DMS153 treated with DMSO at 0.1 percent for 48 hours (cell line): ENCODE data around the gene ZNF618.
A peak's percentile ranks its signal among the peaks of the same experiment; 100 is the strongest.

Source experiments
- DNase-seq: peaks from one replicate; lab custom pipeline; 2025; ENCODE audit not compliant: unreplicated experiment; lab: John Stamatoyannopoulos, UW

ZNF618 gene

GRCh38 chr9:113955076-113955752 is 79.1 kb downstream of the ZNF618 start:
- DNase-seq = no peak

GRCh38 chr9:113956901-113957300 is 80.8 kb downstream of the ZNF618 start:
- DNase-seq = no peak

DNA sequence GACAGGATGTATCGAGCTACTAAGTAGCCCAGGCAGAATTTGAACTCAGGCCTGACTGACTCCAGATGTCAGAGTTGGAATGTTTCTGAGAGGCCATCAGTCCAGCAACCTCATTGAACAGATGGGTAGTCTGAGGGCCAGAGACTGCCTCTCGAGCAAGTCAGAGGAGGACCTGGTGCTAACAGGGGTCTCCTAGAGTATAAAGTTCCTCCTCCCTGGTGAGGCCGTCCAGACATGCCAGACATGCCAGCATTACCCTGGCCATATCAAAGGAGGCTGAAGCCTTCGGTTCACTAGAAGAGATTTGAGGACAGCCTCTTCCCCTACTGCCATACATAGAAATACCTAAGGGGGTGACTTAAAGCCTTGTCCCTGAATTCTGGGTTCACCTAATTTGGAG is 81.2 kb downstream of the ZNF618 start:
- DNase-seq = no peak

GRCh38 chr9:113957821-113958341 is 81.8 kb downstream of the ZNF618 start:
- no peak for DNase-seq

GRCh38 chr9:113958556-113958955 is 82.4 kb downstream of the ZNF618 start:
- no peak for DNase-seq

- no peak for DNase-seq
These were observed 84.7 kb downstream of the ZNF618 start for GRCh38 chr9:113960768-113961167.

DNA sequence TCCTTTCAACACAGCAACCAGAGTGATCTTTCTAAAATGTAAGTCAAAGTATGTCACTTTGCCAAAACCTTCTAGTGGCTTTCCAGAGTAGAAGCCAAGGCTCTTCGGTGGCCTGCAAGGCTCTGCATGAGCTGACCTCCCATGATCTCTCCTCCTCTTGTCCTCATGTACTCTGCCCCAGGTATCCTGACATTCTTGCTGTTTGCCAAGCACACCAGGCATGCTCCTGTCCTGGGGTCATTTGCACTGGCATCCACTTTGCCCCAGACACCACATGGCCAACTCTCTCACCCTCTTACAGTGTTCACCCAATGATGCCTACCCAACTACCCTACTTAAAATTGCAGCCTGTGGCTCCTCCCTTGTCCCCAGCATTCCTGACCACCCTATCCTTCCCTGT is 86.3 kb downstream of the ZNF618 start:
- DNase-seq = no peak

GRCh38 chr9:113963017-113963620 is 87.0 kb downstream of the ZNF618 start:
- peak; percentile 21 for DNase-seq

- DNase-seq = no peak
These were observed 87.8 kb downstream of the ZNF618 start for GRCh38 chr9:113963696-113964494.

- no peak for DNase-seq
These were observed 88.5 kb downstream of the ZNF618 start for GRCh38 chr9:113964495-113965170.

DNA sequence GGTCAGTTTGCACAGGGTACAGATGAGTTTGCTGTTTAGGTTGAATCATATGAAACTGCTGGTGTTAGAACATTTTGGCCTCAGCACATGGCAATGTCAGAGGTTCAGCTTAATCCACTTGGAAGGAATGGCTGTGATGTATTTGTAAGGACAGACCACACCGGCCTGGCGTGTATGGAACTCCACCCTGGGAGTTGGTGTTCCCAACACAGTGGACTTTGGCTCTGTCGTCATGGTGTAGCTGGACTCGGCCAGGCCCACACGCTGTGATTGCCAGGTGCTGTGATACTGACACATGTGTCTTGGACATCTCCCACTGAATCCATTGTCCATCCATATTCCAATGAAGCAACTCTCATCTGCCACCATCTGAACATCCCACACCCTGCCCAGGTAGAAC is 90.3 kb downstream of the ZNF618 start:
- no peak for DNase-seq

- DNase-seq = no peak
These were observed 91.3 kb downstream of the ZNF618 start for GRCh38 chr9:113967380-113967779.

DNA sequence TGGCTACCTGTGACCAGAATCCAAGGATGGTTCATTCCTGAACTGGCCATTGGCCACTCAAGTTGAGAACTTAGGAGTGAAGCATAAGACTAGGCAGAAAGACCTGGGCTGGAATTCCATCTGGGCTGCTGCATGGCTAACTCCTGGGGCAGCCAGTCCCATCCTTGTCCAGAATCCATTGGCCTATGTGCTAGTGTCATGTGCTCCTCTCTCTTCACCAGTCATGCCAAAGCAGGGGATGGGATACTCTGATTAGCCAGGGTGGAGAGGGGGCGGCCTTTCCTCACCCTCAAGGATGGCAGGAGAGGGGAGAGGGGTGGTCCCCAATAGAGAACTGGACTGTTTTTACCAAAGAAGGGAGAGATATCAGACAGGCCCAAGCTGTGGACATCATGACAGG is 93.2 kb downstream of the ZNF618 start:
- no peak for DNase-seq

- no peak for DNase-seq
These were observed 97.1 kb downstream of the ZNF618 start for GRCh38 chr9:113973226-113973625.

DNA sequence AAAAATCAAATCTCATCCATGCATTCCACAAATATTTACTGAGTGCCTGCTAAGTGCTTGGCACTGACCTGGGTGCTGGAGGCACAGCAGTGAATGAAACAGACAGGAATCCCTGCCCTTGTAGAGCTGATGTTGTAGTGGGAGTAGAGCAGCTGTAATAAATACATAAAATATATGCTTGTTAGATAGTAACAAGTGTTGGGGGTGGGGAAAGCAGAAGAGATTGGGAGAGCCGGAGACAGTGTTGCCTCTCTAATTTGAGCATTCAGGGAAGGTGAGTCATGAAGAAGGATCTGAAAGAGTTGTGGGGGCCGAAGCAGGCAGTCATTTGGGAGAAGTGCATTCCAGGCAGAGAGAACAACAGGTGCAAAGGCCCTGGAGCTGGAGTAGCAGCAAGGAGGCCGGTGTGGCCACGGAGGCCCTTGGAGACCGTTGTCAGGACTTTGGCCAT is 97.9 kb downstream of the ZNF618 start:
- DNase-seq = no peak

DNA sequence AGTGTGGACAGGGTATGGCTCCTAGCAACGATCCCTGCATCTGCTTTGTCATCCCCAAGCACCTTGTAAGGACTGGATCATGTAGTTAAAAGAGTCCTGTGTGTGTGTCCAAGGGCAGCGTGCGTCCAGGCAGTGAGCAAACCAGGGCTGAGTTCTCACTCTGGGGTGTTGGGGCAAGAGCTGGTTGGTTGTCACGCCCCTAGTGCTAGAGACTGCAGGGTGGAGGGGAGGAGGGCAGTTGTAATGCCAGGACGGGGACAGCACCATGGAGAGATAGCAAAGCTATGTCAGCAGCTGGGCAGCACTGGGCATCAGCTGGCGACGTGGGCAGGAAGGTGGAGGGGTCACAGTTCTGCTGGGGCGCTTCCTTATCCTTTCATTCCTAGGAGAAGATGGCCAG is 100.8 kb downstream of the ZNF618 start:
- no peak for DNase-seq

GRCh38 chr9:113978725-113979342 is 102.7 kb downstream of the ZNF618 start:
- DNase-seq = no peak

DNA sequence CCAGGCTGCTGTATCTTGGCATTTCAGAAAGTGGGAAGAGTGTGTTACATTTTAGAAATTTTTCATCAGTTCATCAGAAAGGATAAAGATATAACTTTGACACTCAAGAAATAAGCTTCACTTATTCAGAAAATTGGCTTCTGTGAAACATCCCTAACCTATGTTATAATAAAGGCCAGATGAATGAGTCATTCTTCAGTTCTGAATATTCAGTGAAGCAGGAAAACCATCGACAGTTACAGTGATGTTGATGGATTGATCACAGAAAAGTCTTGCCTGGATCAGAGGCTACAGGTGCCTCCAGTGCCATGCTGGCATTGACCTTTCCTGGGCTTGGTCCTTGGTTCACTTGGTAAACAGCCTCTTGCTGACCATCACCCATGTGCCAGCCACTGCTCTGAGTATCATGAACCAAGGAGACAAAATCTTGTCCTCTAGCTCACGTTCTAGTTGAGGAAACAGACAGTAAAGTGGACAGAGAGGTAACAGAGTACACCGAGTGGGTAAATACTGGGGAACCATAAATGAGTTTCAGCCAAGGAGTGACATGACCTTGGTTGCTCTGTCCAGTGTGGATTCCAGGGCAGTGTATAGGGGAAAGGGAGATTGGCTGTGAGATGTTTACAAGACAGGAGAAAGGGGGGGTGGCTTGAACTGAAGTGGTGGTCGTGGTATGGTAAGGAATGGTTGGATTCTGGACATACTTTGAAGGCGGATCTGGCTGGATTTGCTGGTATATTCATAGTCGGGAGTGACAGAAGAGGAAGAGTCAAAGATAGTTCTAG is 103.4 kb downstream of the ZNF618 start:
- no peak for DNase-seq

GRCh38 chr9:113984639-113985380 is 108.7 kb downstream of the ZNF618 start:
- no peak for DNase-seq
